Left lobe of liver (tissue), 2 donors: Measurements from ENCODE around the gene METAP1D. TPM values are rescaled to one million over a fixed set of nuclear protein-coding genes. Genes with fewer than 3 reads are reported as not detected.
"Not testable (repeated sequence)": the region's sequence is repeated elsewhere in the genome, so short reads cannot be mapped to it uniquely, and the experiment has no call there.

ENCODE experiments used
- ATAC-seq: fragments of 200-7000 bp; cut with Tn5 transposase; one replicate; pipeline ENCODE4 v1.9.1; 2020; ENCODE audit warnings: mild to moderate bottlenecking, moderate library complexity
- DNase-seq: peaks from one replicate; pipeline ENCODE4 v3.0.0-alpha.2; 2020; ENCODE audit warnings: low spot score
- total RNA-seq: library from RNA; stranded (reverse); gene quantifications from one replicate; pipeline ENCODE4 v1.2.1, GENCODE V29; 2021
- donor health status: DM: no; HTN: no; CAD: no; lungs with moderate emphysema.
- donor health status: DM: no; HTN: yes; CAD: no.

The METAP1D gene
- total RNA-seq, 1 donor from 2014 or later: 4.4 TPM

DNA sequence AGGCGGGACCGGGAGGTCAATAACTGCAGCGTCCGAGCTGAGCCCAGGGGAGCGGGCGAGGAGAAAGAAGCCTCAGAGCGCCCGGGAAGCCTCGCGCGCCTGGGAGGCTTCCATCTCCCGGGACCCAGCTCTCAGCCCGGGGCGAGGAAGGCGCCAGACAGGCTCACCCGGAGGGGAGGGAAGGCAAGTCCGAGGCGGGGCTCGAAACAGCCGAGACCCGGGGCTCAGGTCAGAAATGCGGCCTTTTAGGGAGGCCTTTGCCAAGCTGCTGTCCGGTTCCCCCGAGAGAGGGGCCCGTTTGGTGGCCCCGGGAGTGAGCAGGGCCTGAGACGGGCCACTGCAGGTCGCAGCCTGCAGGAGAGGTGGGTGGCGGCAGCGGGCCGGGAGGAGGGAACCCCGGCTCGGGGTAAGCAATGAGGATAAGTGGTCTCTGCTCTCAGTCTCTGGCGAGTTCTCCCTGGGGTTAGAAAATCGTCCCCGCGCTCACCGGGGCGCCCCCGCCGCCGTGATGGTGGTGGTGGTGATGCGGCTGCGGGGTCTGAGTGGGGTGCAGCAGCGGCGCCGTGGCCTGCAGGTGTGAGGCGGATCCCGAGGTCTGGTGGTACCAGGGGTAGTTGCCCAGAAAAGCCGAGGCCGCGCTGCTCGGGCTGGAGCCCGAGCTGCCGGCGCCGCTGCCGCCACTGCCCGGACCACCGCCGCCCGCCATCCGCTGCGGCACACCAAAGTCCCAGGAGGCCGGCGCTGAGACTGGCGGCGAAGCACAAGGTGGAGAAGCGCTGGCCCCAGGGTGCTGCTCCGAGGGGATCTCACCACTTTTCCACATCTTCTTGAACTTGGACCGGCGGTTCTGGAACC lies 100.6 kb downstream of the METAP1D start:
- ATAC-seq (no peak), DNase-seq (no peak)

DNA sequence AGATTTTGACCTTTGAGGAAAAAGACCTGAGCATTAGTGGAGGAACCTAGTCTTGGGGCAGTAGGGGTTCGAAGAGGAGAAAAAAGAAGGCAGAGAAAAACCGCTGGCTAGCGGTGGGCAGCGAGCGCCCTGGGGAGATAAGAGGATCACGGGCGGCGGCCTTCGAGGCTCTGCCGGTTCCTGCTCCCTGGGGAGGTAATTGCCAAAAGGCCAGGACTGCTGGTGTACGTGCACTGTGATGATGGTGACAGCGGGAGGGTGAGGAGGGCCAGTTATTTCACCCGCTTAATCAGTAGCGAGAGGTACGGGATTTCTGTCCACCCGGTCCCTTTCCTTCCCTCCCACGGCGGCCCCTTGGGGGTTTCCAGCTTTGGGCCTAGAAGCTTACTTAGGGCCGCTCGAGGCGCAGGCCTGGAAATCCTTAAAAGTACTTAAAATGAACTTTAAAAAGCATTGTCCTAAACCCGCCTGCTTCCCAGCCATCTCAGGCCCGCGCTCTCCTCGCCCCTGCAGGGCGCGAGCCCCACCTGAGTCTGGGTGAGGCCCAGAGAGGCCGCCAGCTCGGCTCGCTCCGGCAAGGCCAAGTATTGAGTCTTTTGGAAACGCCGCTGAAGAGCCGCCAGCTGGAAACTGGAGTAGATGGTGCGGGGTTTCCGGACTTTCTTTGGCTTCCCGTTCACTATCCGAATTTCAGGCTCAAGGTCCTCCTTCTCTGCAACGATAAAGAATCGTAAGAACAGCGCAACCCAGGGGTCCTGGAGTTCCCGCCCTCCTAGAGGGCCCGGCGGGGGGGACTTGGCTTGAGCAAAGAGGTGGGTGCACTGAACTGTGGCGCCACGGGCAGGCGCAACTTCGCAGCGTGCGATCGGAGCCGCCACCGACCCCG lies 101.4 kb downstream of the METAP1D start:
- ATAC-seq (no peak), DNase-seq (no peak)

DNA sequence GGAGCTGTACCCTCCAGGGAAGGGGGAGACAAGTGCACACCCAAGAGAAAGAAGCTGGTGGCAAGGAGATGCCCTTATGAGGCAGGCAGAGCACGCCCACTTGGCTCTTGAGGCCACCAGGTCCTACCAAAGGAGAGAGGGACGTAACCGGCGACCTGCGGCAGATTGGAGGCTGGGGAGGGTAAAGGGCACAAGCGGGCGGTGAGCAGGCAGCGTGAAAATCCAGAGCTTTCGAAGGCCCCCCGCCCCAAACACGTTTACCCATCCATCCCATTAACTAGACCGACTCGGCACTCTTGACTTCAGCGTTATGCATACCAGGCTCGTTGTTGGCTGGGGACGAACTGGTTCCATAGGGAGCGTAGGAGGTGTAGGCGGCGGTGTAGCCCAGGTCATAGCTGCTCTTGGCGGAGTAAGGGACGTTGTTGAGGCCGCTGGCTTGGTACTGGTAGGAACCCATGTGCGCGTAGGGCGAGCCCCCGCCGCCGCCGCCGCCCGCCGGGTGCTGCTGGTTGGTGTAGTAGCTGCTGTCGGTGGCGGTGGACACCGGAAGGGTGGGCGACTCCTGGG lies 102.2 kb downstream of the METAP1D start:
- DNase-seq (no peak), ATAC-seq (peak; percentile 6)

DNA sequence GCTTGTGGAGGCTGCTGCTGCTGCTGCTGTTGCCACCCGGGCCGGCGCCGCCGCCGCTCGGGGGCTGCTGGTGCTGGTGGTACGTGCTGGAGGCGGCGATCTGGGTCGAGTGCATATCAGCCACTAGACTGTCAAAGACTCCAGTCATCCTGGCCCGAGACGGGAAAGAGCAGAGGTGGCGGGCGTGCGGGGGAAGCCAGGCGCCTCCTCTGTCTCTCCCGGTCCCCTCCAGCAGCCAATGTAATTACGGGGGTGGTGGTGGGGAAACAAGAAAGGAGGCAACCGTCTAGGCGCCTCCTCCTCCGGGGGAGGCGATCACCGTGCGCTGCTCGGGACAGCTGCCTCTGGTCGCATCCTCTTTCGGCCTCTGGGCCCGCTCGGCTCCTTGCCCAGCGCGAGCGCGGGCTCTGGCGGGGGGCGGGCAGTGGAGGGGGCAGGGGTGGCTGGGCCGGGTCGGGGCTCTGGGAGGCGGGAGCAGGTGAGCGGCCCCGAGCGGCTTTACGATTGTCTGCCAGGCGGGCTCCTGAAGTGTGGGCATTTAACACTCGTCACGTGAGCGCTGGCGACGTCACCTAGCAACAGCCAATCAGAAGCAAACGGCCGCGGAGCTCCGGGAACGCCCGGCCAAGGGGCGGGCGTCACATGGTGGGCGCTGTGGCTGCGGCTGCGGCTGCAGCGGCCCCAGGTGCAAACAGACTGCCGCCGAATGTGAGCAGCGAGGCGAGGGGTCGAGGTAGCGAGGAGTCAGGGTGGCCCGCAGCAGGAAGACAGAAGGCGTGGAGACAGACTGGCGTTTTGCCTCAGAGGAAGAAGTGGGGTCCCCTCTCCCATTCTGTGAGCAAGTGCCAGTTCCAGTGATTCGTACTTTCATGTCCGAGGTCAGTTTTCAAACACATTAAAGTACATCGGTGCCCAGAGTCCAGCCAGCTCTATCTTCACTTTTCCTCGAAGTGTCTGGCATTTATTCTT lies 102.9 kb downstream of the METAP1D start, which contains the start of gene DLX2:
Gene DLX2, minus strand, starts transcription at position 510 of the 969 bp plus-strand sequence. Its CDS starts 362 bp downstream, at position 148.
- DNase-seq: peak; percentile 77
- peak; percentile 65 for ATAC-seq

DNA sequence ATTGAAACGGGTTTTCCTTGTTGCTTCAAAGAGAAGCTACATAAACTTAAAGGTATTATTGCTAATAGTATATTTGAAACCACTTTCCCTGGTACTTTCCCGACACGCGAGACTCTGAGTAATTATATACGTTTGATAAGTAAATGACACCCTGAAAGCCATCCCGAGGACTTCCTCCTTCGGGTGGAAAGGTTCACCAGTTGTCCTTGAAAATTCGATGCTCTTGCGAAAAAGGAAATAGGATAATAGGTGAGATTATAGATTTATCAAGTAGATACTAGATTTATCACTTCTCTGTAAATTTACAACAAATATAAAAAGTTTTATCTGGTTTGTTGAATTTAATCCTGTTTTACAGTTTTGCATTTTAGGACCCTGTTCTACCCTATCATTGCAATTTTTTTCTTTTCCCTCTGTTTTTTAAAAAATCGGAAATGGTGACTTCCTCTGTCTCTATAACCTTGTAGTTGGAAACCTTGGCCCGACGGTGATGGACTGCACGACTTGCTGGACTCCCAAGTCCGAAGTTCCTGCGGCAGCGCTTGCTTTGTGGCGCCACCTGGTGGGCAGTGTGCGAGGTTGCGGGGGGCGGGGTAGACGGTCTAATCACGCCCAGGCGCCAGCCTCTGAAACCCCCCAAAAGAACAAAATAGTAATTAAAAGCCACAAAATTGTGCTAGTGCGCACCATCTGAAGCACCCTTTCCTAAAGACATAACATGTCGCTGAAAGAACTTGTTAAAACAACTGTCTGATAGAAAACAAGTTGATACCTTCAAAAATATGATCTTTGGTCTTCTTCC lies 103.9 kb downstream of the METAP1D start:
- peak; percentile 79 for DNase-seq
- peak; percentile 84 for ATAC-seq

DNA sequence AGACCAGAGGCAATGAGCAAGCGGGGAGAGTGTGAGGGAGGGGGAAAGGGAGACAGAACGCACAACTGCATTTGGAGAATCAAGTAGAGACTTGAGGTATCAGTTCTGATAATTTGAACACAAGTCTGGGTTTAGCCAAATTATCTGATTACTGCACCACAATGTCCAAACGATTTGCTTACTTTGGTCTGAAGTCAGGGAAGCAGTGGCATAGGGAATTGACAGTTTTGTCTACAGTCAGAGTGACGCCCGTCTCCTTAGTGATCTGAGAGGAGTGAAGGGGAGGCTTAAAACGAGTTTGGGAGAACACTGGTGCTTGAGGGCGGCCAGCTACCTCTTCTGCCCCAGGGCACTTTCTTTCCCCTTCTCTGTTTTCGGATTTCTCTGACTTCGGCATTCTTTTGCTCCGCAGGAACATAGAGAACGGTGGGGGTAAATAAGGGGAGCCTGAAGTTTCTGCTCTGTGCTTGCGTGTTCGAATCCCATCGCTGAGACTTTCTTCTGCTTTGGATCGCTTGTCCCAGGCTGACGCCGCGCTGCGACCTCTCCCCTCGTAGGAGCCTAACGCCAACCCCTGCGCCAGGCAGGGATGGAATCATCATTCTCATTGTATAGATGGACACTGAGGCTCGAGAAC lies 105.8 kb downstream of the METAP1D start:
- no peak for ATAC-seq
- DNase-seq: no peak

DNA sequence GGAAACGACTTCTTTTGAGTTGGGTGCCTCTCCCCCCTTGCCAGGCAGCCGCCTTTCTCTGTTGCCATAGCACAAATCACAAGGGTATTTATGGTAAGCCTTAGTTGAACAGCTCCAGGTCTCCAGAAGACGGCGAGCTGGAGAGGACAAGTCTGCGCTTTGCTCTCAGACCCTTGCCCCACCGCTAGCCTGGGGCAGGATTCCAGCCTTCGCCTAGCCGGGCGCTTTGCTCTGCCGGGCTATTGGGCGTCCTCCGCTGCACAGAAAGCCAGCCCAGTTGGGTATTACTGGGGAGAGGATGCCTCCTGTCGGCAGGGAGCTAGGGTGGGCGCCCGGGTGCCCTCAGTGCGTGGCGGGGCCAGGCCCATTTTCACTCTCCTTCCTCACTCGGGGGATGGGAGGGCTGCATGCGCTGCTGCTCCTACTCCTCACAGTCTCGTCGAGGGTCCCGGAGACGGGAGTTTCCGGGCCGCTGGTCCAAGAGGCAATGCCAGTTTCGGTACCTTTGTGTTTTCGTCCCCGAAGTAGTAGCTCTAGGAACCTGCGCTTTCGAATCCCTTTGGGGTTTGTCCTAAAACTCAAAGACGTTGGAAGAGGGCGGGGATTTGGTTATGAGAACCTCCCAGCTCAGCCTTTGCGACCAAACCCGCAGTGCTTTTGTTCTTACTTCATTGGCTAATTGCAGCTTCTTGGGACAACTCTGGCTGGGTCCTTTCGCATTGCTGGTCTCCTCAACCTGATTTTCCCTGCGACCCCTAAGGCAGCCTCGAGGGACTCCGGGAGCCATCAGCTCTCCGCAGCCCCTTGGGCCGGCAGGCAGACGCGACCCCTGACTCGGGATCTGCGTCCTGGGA lies 106.6 kb downstream of the METAP1D start:
- ATAC-seq (peak; percentile 67), DNase-seq (no peak)

DNA sequence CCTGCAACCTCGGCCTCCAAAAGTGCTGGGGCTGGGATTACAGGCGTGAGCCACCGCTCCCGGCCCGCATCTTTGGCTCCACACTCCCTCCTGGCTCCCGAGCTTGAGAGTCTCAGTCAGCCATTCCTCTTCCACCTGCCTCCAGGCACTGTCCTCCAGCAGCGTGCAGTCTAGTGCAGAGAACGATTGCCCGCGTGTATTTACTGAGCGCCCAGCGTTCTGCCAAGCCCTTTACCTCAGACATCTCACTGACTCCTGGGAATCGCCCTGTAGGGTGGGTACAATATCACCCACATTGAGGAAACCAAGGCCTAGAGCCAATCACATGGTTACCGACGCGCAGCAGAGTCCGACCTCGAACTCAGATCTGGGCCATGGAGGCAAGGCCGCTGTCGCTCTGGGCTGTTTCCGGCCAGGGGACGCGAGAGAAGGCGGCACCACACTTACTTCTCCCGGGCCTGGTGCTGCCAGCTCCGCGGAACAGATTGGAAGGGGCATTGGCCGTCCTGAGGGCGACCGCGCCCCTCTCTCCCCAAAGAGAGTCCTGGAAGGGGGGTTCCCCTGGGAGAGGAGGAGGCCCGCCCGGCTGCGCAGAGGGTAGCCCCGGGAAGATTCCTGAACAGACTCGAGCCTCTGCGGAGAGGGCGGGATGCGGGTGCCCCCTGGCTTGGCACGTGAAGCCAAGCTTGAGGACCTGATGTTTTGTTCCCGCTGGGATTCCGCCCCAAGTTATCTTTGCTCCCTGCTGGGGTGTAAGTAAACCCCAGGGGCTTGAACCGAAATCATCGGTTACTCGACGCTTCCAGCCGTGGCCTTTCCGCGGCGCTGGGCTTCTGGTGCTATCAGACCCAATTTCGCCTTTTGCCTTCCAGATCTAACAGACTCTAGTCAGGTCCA lies 108.2 kb downstream of the METAP1D start:
- no peak for DNase-seq
- ATAC-seq: no peak

DNA sequence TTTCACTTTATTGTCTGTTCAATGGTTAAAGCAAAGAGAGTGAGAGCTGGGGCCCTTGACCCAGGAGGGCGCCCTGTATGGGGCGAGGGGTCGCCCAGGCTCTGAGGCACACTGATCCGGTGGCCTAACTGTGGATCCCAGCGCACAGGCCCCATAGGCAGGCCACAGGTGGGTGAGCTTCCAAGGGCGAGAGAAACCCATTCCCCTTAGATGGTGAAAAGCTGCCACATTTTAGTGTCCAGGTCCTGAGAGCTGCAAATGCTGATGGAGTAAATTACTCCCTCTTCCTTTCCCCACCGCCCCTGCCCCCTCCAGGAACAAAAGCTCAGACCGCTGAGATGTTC lies 108.8 kb downstream of the METAP1D start:
- DNase-seq: no peak

DNA sequence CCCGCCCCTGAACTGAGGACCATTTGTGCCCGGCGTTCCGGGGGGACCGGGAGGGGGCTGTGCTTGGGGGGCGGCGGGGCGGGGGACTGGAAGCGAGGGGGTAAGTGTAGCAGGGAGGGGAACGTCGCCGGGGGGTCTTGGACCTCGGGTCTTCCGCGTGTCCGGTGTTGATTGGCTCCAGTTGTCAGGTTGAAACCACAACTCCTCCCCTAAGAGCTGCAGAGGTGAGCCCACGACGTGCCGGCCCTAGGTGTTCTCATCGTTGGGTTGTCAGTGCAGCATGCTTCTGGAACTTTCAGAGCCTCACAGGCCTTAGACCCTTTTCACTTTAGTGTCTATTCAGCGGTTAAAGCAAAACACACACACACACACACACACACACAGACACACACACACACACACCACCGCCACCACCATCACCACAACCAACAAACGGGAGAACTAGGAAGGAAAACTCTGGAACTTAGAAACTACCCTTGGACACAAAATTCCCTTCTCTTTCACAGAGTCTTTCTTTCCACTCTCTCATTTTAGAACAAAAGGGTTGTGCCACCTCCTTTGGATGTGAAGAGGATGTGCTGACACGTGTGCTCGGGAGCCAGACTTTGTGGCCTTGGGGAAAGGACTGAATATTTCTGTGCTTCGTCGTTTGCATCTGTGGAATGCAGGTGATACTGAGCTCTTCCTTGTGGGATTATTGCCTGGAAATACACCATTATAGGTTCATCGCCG lies 109.7 kb downstream of the METAP1D start:
- ATAC-seq (no peak), DNase-seq (no peak)

More for the DNA sequence above, 108.8 kb downstream of the METAP1D start:
- no peak for ATAC-seq

DNA sequence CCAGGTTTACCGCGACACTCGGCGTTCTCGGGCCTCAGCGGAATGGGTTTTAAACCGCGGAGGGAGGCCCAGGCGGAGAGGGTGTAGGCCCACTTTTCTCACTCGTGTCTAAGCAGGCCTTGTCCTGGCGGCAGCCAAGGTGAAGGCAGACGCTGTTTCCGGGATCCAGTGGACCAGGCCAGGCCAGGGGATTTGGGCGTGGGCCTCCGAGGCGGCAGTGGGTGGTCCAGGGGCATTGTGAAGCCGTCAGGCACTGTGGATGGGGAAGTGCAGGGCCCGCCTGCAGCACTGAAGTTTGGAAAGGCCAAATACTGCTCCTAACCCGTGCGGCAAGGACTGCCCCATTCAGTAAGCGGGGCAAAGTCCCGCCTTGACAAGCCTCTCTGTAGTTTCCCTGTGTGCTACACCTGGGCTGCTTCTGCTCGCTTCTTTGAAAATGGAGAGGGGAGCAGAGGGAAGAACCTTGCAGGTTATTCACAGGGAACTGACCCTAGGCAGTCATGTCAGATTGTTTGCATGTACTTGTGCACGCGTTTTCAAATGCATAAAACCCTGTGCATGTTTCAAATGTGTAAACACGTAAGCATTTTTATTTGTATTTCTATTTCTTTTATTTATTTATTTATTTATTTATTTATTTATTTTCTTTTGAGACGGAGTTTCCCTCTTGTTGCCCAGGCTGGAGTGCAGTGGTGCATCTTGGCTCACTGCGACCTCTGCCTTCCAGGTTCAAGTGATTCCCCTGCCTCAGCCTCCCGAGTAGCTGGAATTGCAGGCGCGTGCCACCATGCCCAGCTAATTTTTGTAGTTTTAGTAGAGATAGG lies 110.4 kb downstream of the METAP1D start:
- no peak for DNase-seq
- ATAC-seq: peak; percentile 35

DNA sequence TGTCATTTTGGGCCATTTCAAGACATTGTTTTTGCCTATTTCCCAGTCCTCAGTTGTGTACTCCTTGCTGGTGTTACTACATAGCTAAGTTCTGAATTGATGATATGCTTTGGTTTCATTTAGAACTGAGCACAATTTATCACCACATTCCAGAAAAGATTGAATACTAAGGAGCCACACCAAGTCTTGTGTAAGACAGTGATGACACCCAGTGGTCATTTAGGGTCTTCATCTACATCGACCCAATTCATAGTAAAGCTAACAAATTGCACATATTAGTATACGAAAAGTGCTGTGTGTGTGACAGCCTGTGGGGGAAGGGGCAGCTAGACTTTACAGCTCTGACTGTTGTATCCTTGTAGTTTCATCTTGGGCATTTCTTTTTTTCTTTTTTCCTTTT lies 113.9 kb downstream of the METAP1D start:
- DNase-seq (no peak), ATAC-seq (peak; percentile 28)

DNA sequence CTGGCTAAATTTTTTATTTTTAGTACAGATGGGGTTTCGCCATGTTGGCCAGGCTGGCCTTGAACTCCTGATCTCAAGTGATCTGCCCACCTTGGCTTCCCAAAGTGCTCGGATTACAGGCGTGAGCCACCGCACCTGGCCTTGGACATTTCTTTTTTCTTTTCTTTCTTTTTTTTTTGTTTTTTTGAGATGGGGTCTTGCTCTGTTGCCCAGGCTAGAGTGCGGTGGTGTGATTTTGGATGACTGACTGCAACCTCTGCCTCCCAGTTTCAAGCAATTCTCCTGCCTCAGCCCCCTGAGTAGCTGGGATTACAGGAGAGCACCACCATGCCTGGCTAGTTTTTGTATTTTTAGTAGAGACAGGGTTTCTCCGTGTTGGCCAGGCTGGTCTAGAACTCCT lies 114.4 kb downstream of the METAP1D start:
- not testable (repeated sequence) for ATAC-seq, DNase-seq

DNA sequence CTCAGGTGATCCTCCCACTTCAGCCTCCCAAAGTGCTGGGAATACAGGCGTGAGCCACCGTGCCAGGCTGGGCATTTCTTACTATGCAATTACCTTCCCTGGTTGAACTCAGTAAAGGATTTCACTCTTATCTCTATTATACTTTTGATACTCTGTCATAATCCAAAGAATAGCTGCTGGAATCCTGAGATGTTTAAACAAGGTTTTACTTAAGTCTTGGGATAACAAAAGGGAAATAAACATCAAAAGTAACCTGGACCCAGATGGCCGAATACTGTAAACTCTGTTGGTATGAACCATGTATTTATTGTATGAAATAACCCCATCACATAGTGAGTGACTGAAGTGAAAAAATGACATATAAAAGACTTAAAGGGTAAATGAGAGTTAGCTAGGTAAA lies 114.8 kb downstream of the METAP1D start:
- ATAC-seq (no peak), DNase-seq (no peak)

DNA sequence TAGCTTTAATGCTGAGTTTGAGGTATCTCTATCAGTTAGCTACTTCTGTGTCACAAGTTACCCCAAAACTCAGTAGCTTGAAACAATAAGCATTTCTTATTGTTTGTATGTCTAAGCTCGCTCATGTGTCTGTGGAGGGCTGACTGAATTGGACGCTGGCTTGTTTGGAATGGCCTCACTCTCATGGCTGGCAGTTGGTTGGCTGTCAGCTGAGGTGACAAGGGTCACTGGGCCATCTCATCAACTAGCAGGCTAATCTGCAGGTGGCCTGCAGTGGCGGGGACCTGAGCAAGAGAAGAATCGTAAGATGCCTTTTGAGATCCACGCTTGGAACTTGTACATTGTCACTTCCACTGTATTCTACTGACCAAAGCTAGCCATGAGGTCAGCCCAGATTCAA lies 116.4 kb downstream of the METAP1D start:
- DNase-seq (no peak), ATAC-seq (no peak)
